HUES6 (cell line): ENCODE measurements around the gene SGMS1.

Source experiments
- H3K27ac ChIP-seq: 2 replicates; pipeline ENCODE4 v1.7.0; 2013; ENCODE audit warnings: low read depth, mild to moderate bottlenecking, low read length, inconsistent platforms
- H3K27me3 ChIP-seq: 2 replicates; pipeline ENCODE4 v1.6.1; 2013; ENCODE audit warnings: low read length; ENCODE audit not compliant: control insufficient read depth, insufficient read depth
- H3K36me3 ChIP-seq: 2 replicates; pipeline ENCODE4 v1.6.1; 2013; ENCODE audit warnings: low read length; ENCODE audit not compliant: control insufficient read depth, insufficient read depth
- H3K4me1 ChIP-seq: 2 replicates; pipeline ENCODE4 v1.6.1; 2013; ENCODE audit warnings: low read length; ENCODE audit not compliant: control insufficient read depth, insufficient read depth
- H3K4me3 ChIP-seq: 2 replicates; pipeline ENCODE4 v1.5.1; 2013; ENCODE audit warnings: low read depth, low read length
- H3K9ac ChIP-seq: one replicate; pipeline ENCODE4 v1.6.1; 2013; ENCODE audit warnings: mild to moderate bottlenecking, low read length
- H3K9me3 ChIP-seq: 2 replicates; pipeline ENCODE4 v1.6.1; 2013; ENCODE audit warnings: low read depth, low read length; ENCODE audit not compliant: control insufficient read depth, insufficient read depth

SGMS1 gene

DNA sequence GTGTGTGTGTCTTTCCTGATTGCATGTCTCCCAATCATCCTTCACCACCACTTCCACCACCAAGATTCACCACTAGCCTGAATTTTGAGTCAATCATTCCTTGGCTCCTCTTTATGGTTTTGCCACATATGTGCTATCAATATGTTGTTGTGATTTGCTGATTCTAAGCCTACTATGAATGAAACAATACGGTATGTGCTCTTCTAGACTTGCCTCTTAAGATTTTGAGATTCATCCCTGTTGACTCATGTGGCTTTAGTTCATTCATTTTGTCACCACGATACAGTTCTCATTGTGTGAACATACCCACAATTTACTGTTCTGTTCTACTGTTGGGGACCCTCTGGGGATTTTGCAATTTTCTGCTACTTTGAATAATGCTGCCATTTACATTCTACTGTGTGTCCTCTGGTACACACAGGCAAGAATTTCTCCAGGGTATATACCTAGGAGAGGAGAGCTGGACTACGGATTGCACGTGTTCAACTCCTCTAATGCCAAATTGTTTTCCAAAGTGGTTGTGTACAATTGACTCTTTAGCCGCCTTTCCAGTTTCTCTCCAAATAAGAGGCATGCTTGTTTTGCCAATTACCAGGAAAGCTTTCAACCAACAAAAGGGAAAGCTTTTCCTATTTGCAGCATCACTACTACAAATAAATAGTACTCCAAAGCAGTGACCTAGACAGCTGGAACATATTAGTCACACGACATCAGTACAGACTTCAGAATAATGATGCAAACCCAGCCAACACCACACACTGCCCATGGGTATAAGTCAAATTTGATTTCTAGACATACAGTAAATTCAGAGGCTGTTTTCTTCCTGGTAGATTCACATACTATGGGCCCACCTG, 30.0 kb downstream of the SGMS1 start:
- Histone ChIP-seq H3K4me3 (no peak overlapping the region), H3K4me1 (no peaks in the 10 kb centered on the region), H3K27me3 (no peaks in the 10 kb centered on the region), H3K36me3 (peaks cover 8% of the 10 kb centered on the region; the same call in 1 of the 2 replicates), H3K9me3 (no peaks in the 10 kb centered on the region), H3K9ac (no peak overlapping the region), H3K27ac (no peak overlapping the region)

DNA sequence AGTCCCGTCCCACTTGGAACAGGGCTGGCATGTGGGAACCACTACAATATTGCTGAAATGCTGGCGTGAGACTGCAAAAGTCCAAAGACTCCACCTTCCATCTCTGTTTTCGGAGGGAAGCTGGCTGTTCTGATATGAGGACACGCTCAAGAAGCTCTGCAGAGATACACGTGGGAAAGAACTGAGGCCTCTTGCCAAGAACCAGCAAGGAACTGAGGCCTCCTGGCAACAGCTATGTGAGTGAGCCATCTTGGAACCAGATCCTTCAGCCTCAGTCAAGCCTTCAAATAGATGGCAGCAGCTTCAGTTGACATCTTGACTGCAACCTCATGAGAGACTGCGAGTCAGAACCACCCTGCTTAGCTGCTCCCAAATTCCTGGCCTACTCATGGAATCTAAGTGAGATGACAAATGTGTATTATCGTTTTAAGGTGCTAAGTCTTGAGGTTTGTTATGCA, 30.8 kb downstream of the SGMS1 start:
- Histone ChIP-seq H3K27ac (no peak overlapping the region), H3K4me3 (no peak overlapping the region), H3K9ac (no peak overlapping the region), H3K36me3 (peaks cover 10% of the 10 kb centered on the region; the same call in 1 of the 2 replicates), H3K27me3 (no peaks in the 10 kb centered on the region), H3K4me1 (no peaks in the 10 kb centered on the region), H3K9me3 (no peaks in the 10 kb centered on the region)

DNA sequence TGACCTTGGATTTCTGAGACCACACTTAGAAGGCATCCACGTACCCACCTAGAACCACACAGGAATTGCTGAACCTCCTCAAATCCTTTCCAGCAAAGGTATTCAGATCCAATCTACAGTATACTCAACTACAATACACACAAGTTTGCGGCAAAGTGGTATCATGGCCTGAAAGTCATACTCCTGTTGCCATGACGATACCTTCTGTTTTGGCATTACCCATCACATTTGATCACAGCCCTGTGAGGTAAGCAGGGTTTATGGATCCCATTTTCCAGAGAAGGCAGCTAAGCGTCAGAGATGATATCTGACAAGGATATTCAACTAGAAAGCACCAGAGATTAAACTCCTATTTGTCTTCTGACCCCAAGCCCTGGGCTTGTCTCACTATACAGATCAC, 32.8 kb downstream of the SGMS1 start:
- Histone ChIP-seq H3K36me3 (peaks cover 10% of the 10 kb centered on the region; the same call in 1 of the 2 replicates), H3K27me3 (no peaks in the 10 kb centered on the region), H3K4me1 (no peaks in the 10 kb centered on the region), H3K4me3 (no peak overlapping the region), H3K9ac (no peak overlapping the region), H3K27ac (no peak overlapping the region), H3K9me3 (no peaks in the 10 kb centered on the region)

DNA sequence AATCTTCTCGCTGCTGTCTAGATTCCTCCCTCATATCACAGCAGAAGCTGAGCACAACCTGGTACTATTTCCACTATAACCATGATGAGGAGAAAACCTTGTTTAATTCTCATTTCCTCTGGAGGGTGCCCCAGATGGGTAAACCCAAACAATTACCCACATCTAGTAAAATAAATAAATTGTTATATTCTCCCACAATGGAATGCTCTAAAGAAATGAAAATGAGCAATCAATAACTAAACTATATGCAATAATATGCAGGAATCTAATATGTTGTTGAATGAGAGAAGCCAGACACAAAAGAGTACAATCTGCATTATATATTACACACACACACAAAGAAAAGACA, 37.0 kb downstream of the SGMS1 start:
- Histone ChIP-seq H3K27ac (no peak overlapping the region), H3K27me3 (no peaks in the 10 kb centered on the region), H3K9me3 (no peaks in the 10 kb centered on the region), H3K36me3 (peaks cover 10% of the 10 kb centered on the region; the same call in 1 of the 2 replicates), H3K4me1 (peaks cover 6% of the 10 kb centered on the region; the same call in 1 of the 2 replicates), H3K4me3 (no peak overlapping the region), H3K9ac (no peak overlapping the region)

DNA sequence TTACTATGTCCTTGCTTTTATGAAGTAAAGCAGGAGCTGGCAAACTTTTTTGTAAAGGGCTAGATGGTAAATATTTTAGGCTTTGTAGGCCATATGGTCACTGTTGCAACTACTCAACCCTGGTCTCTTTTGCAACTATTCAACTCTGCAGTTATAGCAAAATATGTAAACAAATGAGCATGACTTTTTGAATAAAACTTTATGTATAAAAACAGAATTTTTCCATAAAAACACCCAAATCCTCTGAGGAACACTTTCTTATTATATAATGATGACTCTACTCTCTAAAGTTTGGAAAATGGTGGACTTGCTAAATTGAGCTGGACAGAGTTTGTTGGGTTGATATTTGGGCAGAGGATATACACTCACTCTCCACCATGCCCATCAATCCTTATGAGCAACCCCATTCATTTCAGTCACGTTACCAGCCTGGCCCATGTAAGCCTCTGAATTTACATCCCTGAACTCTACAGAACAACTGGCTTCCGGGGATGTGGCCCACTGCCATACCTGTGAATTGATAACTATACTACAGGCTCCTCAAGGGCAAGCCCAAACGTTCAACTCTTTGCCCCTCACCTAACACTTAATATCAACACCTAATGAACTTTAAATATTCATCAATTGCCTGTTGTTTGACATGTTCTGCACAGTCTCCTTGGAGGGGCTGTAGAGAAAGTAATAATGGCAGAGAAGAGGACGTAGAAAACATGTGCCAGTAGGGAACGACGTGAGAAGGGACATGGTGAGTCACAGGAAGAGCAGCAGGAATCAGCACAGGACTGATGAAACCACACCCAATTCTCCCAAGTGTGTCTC, 37.6 kb downstream of the SGMS1 start:
- Histone ChIP-seq H3K36me3 (peaks cover 10% of the 10 kb centered on the region; the same call in 1 of the 2 replicates), H3K9me3 (no peaks in the 10 kb centered on the region), H3K27me3 (no peaks in the 10 kb centered on the region), H3K4me3 (no peak overlapping the region), H3K4me1 (peaks cover 11% of the 10 kb centered on the region; the same call in 1 of the 2 replicates), H3K27ac (no peak overlapping the region), H3K9ac (no peak overlapping the region)

DNA sequence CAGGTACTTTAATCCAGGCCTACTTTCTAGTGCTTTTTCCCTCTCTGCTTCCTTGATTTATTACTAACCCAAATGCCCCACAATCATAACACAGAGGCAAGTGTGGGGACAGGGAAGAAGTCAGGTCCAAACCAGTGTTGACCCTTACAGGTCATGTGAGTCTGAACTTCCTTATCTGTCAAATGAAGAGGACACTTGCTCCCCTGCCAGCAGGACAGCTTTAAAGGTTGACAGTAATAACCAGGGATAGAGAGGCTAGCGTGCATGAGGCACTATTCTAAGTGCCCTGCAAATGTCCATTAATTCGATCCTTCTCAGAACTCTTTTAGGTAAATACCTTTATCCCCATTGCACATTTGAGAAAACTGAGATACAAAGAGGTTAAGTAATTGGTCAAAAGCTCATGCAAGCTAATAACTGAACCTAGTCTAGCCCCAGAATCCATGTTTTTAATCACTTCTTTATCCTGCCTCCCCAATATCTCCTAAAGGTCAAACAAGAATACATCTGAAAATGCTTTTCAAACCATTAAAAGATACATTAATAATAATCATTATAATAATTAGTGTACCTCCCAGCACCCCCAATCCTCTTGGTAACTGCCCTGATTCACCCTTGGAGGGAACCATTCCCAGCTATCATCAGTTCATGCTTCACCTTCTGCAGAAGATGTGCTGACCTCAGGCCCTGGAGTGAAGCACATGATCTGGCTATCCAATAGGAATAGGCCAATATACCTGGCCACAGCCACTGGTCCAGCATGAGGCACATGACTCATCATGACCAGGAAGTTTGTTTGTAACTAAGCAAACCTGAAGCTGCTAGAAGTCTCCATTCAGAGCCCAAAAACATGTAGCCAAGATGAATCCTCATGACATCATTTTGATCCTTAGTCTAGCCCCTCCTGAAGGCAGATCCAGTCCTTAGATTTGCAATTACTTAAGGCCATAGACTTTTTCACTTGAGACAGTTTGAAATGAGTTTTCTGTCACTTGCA, 40.7 kb downstream of the SGMS1 start:
- Histone ChIP-seq H3K4me1 (peaks cover 22% of the 10 kb centered on the region), H3K27ac (no peak overlapping the region), H3K36me3 (peaks cover under 1% of the 10 kb centered on the region; the same call in 1 of the 2 replicates), H3K27me3 (no peaks in the 10 kb centered on the region), H3K4me3 (no peak overlapping the region), H3K9ac (no peak overlapping the region), H3K9me3 (no peaks in the 10 kb centered on the region)

DNA sequence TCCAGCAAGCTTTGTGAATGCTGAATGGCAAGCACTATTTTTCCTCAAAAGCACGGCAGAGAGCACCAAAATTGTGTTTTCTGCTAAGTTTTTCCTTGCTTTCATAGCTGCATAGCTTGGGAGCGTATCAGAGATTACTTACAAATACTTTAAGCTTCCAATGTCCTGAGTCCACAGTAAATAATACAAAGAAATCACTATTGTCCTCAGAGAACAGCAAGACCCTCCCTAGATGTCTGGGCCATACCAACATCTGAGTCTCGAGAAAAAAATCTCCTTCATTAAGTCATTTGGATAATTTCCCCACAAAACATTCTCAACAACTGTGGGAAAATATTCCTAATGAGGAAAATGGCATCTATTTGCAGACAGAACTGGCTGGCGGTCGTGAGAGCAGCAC, 41.7 kb downstream of the SGMS1 start:
- Histone ChIP-seq H3K27me3 (no peaks in the 10 kb centered on the region), H3K36me3 (no peaks in the 10 kb centered on the region), H3K27ac (no peak overlapping the region), H3K9ac (no peak overlapping the region), H3K9me3 (no peaks in the 10 kb centered on the region), H3K4me3 (no peak overlapping the region), H3K4me1 (peaks cover 32% of the 10 kb centered on the region)

DNA sequence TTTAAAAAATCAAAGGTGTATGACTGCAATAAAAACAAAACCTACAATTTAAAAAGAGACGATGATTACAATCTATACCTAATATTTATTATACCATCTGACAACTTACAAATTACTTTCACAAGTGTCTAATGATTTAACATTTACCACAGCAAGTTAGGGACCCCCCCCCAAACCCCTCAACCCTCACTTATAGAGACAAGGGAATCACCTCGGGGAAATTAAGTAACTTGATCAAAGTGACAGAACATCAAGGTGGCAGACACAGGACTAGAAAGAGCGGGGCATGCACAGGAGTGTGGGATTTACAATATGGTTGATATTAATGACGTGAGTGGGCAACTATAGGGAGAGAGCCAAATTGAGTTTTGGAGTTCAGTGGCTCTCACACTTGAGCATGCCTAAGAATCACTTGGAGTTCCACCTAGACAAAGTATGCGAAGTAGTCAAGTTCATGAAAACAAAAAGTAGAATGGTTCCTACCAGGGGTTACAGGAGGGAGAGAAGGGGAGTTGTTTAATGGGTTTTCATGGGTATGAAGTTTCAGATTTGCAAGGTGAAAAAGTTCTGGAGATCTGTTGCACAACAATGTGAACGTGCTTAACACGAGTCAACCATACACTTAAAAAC, 43.4 kb downstream of the SGMS1 start:
- H3K27ac ChIP-seq, result no peak overlapping the region
- no peak overlapping the region for H3K4me3 ChIP-seq
- H3K9ac ChIP-seq, result no peak overlapping the region
- H3K27me3 ChIP-seq, result no peaks in the 10 kb centered on the region
- no peaks in the 10 kb centered on the region for H3K9me3 ChIP-seq
- no peaks in the 10 kb centered on the region for H3K36me3 ChIP-seq
- H3K4me1 ChIP-seq, result peaks cover 32% of the 10 kb centered on the region

DNA sequence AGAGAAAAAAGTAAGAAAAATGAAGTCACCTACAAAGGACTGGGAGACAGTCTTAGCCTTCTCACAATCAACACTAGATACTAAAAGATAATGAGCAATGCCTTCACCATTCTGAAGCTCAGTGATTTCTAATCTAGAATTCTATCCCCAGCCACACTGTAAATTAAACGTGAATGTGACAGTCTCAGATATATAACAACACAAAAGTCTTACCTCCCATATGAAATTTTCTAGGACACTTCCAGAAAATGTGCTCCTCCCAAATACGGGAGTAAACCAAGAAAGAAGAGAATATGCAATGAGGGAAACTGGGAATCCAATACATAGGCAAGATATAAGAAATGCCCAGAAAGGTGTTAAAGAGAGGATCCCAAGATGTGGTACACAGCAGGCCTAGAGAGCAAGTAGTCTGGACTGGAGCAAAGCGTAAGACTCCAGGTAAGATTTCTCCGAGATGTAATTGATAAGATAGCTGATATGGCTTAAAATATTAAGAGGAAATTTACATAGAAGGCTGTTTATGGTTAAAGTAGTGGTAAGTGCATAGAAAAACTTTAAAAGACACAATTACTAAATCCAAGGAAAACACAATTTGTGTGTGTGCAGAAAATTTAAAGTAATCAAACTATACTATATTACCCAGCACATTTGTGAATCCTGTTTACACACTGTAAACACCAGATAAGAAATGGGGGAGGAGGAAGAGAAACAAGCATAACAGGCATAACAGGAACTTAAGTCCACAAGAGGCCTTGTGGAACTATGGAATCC, 44.1 kb downstream of the SGMS1 start:
- Histone ChIP-seq H3K9ac (no peak overlapping the region), H3K4me1 (peaks cover 33% of the 10 kb centered on the region), H3K27me3 (no peaks in the 10 kb centered on the region), H3K4me3 (no peak overlapping the region), H3K9me3 (no peaks in the 10 kb centered on the region), H3K36me3 (no peaks in the 10 kb centered on the region), H3K27ac (no peak overlapping the region)
